HUDEP-2 (cell line): ENCODE measurements around the gene ENOX2.
A peak's percentile ranks its signal among the peaks of the same experiment; 100 is the strongest.
"Not testable (repeated sequence)": the region's sequence is repeated elsewhere in the genome, so short reads cannot be mapped to it uniquely, and the experiment has no call there.

Source experiments
- DNase-seq, 76 experiments: peaks; one replicate each; lab custom pipeline; 2025; ENCODE audit not compliant: unreplicated experiment in 76 of 76; lab: John Stamatoyannopoulos, UW

ENOX2 gene, protein sequence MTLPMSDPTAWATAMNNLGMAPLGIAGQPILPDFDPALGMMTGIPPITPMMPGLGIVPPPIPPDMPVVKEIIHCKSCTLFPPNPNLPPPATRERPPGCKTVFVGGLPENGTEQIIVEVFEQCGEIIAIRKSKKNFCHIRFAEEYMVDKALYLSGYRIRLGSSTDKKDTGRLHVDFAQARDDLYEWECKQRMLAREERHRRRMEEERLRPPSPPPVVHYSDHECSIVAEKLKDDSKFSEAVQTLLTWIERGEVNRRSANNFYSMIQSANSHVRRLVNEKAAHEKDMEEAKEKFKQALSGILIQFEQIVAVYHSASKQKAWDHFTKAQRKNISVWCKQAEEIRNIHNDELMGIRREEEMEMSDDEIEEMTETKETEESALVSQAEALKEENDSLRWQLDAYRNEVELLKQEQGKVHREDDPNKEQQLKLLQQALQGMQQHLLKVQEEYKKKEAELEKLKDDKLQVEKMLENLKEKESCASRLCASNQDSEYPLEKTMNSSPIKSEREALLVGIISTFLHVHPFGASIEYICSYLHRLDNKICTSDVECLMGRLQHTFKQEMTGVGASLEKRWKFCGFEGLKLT

DNA sequence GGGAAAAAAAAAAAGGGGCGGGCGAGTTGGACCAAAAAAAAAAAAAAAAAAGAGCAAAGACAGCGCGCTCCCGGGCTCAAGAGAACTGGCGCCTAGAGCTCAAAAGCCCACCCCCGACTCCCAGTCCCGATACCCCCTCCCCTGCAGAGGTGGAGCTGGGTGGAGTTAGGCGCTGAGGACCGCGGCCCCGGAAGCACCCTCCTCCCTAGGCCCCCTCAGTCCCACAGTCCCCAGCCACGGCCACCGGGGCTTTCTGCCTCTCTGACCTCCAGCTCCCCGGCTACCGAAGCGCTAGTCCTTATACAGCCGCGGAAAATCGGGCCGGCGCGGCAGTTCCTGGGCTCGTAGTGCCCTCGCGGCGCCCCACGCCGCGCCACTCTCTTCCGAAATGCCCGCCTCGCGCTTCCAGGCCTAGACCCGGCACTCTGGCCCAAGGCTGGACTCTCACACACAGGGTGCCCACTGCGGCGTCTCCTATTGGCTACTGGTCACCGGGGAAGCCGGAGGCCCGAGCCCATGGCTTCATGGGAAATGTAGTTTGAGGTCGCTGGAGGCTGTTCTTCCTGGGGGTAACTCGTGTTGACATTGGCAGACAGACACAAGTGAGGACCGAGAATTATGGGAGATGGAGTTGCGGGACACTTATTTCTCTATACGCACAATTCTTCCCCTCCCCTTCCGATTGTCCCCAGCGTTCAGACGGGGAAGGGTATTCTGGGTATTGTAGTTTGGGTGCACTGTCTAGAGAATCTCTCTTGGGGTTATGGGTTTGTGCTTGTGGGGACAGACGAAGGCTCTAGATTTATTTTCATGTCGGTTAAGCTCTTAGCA is at the start of gene ENOX2:
ENOX2 (minus strand) TSS at position 427 of the 831 bp plus-strand sequence. CDS start 199,993 bp downstream, outside the sequence.
- DNase-seq, result peak in 75 of 76 experiments; percentile 7 to 92 (median 81)

DNA sequence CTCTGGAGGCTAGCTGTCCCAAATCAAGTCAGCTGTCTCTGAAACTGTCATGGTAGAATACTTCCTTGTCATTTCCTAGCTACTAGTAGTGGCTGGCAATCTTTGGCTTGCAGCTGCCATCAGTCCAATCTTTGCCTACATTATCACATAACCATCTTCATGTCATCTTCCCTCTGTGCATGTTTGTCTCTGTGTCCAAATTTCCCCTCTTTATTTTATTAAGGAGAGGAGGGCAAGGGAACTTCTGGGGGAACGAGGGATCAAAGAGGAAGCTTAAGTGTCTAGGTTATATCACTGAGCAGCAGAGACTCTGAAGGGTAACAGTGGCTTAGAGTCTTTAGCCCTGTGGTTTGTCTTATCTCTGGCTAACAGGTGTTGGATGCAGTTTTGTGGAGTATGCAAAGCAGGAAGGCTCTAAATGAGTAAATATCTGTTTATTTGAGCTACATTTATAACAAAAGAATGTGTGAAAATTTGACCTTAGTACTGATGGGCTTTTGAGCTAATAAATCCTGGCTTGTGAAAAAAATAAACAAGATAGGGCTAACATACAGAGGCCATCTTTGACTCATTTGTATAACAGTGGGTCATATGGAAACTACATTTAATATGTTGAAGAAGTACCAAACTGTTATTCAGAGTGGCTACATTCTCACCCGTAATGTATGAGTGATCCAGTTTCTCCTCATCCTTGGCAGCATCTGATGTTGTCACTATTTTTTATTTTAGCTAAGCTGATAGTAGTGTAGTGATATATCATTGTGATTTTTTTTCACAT is 49.4 kb upstream of the ENOX2 start:
- DNase-seq, result peak in 51 of 76 experiments; percentile 0 to 65 (median 21)

DNA sequence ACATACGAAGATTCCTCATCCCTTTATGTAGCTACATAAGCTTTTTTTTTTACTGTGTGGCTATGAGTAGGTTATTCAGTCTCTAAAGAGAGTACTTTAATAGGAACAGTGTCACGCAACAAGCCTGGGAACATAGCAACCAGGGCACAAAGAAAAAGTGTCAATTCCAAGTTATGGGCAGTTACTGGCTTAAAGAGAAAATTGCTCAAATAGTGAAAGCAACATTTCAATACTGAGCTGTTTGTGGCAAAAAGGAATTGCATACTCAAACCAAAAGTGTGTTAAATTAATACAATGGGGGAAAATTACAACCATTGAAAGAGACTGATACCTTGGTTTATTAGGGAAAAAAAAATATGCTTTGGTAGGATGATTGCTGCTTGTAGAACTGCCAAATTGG is 41.2 kb upstream of the ENOX2 start:
- DNase-seq, result no peak

DNA sequence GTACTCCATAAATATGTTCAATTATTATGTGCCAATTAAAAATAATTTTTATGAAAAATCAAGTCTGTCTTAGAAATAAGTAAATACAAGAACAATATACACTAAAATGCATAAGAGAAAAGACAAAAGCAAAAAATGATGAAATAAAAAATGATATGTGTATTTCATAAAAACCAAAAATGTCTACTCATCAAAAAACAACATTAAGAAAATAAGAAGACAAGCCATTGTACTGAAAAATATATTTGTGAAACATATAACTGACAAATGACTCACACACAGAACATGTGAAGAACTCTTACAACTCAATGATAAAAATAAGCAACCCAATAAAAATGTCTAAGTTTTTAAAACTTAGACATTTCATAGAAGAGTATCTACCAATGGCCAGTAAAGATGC is 34.1 kb upstream of the ENOX2 start:
- no peak for DNase-seq

DNA sequence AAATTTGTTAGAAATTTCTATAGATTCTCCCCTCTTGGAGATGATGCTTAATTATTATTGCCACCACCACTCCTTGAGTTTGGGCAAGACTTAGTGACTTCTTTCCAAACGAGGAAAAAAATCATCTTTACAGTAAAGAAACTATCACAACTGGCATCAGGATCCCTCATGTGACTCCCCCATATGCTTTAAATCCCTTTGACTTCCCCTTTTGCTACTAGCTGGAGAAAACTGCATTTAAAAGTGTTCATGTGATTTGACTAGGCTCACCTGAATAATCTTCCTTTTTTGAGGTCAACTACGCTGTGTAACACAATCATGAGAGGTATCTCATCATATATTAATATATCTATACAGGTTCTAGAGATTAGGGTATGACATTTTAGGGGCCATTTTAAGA is 30.3 kb upstream of the ENOX2 start:
- DNase-seq, result no peak

DNA sequence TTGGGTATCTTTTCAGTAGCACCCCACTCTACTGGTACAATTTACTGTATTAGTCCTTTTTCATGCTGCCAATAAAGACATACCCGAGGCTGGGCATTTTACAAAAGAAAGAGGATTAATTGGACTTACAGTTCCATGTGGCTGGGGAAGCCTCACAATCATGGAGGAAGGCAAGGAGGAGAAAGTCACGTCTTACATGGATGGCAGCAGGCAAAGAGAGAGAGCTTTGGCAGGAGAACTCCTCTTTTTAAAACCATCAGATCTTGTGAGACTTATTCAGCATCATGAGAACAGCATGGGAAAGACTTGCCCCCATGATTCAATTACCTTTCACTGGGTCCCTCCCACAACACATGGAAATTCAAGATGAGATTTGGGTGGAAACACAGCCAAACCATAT is 17.4 kb upstream of the ENOX2 start:
- DNase-seq, result not testable (repeated sequence)

DNA sequence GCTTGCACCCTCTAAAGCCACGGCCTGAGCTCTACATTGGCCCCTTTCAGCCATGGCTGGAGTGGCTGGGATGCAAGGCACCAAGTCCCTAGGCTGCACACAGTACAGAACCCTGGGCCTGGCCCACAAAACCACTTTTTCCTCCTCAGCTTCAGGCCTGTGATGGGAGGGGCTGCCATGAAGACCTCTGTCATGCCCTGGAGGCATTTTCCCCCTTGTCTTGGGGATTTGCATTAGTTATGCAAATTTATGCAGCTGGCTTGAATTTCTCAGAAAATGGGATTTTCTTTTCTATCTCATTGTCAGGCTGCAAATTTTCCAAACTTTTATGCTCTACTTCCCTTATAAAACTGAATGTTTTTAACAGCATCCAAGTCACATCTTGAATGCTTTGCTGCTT is 16.7 kb upstream of the ENOX2 start:
- not testable (repeated sequence) for DNase-seq

DNA sequence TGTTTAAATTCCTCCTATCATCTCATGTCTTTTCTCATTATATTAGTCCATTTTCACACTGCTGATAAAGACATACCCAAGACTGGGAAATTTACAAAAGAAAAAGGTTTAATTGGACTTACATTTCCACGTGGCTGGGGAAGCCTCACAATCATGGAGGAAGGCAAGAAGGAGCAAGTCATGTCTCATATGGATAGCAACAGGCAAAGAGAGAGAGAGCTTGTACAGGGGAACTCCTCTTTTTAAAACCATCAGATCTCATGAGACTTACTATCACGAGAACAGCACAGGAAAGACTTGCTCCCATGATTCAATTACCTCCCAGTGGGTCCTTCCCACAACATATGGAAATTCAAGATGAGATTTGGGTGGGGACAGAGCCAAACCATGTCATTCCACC is 15.5 kb upstream of the ENOX2 start:
- DNase-seq, result not testable (repeated sequence)

DNA sequence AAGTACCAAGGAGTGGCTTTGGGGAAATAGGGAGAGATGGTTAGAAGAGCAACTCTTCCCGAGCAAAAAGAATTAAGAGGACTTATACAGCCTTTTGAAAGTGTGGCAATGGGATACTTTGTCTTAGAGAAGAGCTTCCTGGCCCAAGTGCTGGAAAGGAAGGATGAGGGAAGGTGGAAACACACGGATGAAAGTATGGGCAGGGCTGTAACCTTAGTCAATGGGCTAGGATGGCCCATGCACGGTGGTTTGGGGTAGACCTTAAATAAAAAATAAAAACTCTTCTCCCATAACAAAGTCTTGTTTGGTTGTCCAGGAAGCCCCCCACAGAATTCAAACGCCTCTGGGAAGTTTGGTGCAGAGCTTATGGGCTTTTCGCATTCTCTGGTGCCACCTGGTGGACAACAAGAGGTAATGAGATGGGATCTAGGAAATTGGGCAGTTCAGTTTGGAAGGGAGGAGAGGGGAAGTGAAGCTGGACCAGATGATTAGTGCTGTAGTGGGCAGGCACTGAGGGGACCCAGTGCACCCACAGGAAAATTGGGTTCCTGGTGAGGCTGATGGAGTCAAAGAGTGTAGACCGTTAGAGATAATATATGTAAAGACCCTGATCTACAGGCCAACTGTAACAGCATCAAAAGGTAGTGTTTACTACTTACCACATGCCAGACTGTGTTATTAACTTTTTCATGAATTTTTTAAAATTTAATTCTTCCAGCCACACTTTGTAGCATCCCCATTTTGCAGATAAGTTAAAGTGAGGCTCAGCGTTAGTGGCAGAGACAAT is 13.8 kb upstream of the ENOX2 start:
- peak in 27 of 76 experiments; percentile 0 to 26 (median 2) for DNase-seq

DNA sequence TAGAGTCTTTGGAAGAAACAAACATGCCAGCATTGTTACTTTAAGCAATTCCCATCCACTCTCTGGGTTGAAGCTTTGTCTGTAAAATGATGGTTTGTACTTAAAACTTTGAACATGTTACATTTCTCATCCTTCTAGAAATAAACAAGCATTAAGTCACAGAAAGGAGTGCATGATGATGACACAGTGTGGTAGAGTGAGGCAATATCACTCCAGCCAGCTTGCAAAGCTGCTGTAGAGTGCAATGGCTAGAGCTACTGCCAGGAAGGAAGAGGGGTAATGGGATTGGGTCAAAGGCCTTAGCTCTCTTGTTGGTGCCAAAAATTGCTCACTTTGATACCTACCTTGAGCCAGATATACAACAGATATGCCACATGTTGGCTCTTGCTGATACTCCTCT is 12.3 kb upstream of the ENOX2 start:
- no peak for DNase-seq

DNA sequence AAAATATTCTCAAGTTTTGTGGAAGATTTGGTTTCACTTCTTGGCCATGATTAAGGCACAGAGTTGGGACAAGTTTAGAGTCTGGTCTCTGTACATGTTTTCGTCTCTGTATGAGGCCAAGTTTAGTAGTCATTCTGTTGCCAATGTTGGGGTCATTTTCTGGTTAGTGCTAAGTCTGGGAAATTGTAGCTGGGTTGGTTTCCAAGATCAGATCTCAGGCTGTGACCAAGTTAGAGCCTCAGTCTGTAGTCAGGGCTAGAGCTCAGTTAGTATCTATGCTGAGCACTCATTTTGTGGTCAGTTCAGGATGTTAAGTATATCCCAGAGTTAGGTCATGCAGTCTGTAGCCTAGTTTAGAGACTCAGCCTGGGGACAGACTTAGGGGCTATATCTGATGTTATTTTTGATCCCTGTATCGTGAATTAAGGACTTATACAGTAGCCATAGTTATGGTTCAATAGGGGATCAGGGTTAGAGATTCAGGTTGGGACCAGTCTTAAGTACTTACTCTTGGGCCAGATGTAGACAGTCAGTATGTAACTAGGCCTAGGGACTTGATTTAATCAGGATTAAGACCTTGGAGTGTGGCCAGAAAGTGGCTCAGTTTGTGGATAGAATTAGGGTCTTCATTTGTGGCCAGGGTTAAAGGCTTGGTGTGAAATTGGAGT is 6.6 kb upstream of the ENOX2 start:
- DNase-seq, result no peak

DNA sequence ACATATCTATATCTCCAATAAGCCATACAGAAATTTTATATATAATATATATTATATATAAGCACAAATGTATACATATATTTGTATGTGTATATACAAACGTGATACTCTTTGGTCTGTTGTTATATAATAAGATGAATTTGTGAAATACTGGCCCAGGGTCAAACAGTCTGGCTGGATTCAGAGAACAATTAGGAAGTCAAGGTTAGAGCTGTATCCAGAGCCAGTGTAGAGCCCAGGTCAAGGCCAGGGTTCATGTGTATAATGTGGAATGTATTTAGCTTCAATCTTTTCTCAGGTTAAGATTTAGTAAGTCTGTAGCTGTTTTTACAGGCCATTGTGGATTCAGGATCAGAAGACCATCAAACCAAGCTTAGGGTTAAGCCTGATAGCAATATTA is 3.8 kb upstream of the ENOX2 start:
- no peak for DNase-seq

DNA sequence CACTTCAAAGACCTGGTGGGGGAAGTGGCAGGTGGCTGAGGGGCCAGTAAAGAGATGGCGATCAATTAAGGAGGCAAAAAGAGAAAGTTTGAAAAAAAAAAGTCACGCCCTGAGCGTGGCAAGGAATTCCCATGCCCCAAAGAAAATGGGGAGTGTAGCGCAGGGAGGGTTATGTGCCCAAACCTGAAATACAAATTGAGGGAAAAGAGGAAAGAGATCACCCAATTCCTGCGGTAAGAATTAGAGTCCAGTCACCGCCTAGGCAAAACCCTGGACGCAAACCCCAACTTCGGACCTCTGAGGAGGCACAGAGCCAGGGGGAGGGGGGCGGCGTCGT is 595 bp downstream of the ENOX2 start:
- peak in 1 of 76 experiments; percentile 4 for DNase-seq

DNA sequence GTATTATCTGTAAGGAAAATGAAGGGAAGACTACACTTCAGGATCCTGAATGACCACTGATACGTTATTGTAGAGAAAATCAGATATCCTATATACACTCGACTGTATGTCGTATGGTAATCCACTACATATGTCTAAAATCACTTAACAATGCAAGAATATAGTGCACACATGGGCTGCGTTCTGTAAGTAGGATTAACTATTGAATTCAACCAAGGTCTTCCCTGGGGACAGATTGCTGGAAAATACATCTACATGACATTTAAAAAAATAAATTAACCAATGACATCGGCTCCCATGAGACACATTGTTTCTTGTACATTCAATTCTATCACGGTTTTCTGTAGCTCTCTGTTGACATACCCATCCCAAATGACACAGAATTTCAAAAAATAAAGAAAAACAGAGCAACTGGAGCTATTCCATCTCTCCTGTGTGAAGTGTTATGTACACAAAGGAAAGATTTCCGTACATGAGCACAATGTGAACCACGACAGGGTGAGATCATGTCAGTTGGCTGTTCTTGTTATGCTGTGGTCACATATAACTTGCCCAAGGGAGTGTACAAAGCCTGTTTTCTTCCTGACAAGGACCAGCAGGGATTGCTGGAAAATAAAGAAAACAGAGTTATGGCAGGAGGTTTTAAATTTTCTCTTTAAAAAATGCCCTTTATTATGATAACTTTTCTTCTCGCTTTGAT is 6.1 kb downstream of the ENOX2 start:
- no peak for DNase-seq

DNA sequence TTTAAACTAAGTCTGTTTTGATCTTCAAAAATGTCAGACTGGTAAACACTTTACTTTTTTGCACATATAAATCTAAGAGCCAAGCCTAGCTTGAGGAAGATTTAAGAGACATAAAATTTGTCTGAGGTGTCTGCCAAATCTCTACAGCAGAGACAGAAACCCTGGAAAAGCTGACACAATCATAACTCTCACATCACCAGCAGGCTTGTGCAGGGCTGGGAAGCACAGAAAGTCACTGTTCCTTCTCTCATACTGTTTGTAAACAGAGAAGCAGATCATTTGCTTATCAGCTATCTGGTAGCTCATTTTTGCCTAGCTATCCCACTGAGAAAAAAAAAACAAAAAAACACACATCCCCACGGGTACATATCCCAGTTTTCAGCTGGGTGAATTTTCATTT is 7.0 kb downstream of the ENOX2 start:
- no peak for DNase-seq

DNA sequence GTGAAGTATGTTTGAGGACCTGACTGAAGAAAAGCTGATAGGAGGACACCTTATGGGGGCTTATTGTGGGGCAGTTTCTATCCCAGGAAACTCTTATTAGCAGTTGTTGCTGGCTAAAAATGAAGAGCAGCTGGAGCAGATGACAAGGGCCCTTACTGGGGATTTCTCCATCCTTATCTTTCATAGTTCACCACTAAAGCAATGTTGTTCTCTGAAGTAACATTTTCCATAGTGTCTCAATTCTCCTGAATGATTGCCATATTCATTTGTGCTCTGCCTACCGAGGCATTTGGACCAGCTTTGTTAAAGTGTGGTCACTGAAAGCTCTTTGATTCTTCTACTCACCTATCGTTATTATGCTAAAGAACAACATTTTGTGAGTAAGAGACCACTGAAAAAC is 7.7 kb downstream of the ENOX2 start:
- DNase-seq, result no peak

DNA sequence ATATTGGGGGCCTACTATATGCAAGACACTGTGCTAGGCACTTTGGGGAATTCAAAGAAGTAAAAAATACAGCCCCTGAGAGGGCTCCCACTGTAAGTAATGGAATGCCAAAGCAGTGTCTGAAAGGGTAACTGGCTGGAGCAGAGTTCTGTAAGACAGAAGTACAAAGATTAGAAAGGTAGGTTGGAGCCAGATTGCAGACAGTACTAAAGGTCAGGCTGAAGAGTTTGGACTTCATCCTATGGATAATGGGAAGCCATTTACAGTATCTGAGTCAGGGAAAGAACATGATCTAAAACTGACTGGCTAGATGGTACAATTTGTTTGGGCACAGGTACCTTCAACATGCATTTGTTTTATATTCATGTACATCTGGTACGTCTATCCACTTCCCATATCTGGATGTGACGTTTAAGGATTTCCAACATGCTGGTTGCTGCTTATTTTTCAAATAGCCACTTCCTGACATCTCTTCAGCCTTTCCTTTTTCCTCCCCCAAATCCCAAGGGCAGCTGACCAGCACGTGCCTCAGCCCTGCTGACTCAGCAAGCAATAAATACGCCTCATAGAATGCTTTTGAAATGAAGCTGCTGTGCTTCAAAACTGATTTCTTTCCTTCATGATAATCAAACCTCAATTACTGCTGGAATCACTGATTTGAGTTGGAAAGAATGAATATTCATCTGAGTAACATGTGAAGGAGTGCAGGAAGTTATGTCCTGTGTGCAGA is 9.5 kb downstream of the ENOX2 start:
- no peak for DNase-seq

DNA sequence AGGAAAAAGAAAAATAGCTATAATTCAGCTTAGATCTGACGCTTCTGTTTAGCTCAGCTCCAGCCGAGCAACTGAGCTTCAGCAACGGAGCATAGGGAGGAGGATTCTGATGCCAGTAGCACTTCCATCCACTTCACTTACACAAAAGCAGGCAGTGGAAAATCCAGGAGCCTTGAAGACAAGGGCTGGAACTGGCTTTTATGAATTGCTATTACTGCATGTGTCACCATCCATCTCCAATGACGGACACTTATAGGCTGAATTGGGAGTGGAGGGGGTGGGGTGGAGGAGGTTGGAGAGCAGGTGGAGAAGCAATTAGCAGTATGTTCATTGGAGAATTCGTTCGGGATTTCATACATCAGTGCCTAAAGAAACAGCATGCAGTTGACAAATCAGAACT is 15.6 kb downstream of the ENOX2 start:
- no peak for DNase-seq
